ENCODE data around the gene IL31RA.

DNA sequence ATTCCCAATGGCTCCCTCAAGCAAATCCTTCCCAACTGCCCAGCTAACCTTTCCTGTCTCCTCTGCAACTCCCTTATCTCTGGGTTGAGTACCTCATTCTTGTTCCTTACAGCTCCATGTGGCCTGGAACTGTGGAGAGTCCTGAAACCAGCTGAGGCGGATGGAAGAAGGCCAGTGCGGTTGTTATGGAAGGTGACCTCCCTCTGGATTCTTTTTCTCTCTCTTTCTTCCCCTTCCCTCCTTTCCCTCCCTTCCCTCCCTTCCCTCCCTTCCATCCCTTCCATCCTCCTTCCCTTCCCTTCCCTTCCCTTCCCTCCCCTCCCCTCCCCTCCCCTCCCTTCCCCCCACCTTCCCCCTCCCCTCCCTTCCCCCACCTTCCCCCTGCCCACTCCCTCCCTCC is 45.1 kb downstream of the IL31RA start:
- TF ChIP-seq POLR2A (IDR thresholded peaks at IDR 0.05), result no peak
- no peak for TF ChIP-seq CTCF (IDR thresholded peaks at IDR 0.05)

All from uterus (tissue), 2 donors.